HG02571 (cell line): ENCODE data around the gene ROBO2.

ENCODE experiments used
- ATAC-seq: cut with Tn5 transposase; IDR thresholded peaks from one replicate; pipeline ENCODE4 v1.9.1; 2021; ENCODE audit warnings: mild to moderate bottlenecking, moderate library complexity; ENCODE audit not compliant: unreplicated experiment

ROBO2 gene, protein sequence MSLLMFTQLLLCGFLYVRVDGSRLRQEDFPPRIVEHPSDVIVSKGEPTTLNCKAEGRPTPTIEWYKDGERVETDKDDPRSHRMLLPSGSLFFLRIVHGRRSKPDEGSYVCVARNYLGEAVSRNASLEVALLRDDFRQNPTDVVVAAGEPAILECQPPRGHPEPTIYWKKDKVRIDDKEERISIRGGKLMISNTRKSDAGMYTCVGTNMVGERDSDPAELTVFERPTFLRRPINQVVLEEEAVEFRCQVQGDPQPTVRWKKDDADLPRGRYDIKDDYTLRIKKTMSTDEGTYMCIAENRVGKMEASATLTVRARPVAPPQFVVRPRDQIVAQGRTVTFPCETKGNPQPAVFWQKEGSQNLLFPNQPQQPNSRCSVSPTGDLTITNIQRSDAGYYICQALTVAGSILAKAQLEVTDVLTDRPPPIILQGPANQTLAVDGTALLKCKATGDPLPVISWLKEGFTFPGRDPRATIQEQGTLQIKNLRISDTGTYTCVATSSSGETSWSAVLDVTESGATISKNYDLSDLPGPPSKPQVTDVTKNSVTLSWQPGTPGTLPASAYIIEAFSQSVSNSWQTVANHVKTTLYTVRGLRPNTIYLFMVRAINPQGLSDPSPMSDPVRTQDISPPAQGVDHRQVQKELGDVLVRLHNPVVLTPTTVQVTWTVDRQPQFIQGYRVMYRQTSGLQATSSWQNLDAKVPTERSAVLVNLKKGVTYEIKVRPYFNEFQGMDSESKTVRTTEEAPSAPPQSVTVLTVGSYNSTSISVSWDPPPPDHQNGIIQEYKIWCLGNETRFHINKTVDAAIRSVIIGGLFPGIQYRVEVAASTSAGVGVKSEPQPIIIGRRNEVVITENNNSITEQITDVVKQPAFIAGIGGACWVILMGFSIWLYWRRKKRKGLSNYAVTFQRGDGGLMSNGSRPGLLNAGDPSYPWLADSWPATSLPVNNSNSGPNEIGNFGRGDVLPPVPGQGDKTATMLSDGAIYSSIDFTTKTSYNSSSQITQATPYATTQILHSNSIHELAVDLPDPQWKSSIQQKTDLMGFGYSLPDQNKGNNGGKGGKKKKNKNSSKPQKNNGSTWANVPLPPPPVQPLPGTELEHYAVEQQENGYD (N-terminal part only)

GRCh38 chr3:77039606-77040171 is at the start of gene ROBO2:
Gene ROBO2, plus strand, starts transcription at chr3:77040099. Its CDS starts 687 bp downstream, at chr3:77040786.
- no peak for ATAC-seq

DNA sequence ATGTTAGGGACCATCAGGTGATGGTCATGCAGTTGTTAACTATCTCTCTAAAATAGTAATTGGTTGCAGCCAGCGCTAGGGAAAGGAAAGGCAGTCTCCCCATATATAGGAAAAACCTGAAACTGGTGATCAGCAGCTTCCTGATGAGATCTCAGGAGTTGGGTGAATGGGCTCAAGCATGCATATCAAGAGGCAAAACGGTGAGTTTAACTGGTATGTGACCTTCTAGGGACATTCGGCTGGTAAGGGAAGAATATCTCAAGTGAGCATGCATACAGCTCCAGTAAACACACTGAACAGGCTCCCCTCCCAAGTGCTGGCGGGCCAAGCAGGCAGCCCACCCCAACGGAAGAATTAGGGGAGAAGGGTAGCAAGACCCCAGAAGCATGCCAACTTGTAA is 49.3 kb upstream of the ROBO2 start:
- ATAC-seq = no peak

DNA sequence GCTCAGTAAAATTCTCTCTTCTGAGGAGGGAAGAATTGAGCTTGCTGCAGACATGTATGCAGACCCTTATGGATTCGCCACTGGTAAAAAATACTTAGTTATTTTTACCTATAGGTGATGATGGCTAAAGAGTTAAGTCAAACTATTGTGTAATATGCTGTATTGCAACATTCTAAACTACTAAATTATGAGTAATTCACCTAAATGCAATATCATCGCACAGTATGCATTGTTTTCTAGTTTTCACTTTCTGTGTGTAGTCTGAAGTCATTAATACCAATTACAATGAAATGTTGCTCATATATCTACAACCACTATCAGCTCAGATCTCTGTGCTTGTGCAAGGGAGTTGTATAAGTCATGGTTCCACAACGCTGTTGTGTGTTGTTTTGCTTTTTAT is 48.7 kb upstream of the ROBO2 start:
- no peak for ATAC-seq

DNA sequence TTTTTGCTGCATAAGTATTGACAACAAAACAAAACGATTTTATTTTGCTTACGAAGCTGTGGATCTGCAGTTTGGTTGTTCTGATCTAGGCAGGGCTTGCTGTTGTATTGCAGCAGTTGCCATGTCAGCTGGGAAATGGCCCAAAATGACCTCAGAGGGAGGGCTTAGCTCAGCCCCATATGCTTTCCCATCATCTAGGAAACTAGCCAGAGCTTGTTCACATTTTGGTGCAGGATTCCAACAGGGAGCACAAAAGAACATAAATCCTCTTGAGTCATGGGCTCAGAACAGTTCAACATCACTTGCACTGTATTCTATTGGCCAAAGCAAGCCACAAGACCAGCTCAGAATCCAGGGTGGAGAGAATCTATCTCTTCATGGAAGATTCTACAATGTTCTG is 42.2 kb upstream of the ROBO2 start:
- no peak for ATAC-seq

DNA sequence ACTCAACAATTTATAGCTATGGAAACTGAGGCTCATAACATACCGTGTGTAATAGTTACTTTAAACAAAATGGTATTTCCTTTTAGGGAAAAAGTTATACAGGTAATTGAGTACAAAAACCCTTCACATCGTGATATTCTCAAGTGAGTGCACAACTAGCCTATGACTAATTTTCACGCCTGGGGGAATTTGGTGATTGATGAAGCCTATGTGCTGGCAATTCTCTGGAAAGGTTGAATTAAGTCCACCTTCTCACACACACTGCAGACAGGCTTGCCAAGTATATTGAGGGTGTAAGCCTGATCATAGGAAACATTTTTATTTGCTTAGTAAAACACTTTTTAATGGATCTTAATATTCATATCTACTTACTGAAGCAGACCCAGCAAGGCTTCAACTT is 41.3 kb upstream of the ROBO2 start:
- ATAC-seq = no peak

DNA sequence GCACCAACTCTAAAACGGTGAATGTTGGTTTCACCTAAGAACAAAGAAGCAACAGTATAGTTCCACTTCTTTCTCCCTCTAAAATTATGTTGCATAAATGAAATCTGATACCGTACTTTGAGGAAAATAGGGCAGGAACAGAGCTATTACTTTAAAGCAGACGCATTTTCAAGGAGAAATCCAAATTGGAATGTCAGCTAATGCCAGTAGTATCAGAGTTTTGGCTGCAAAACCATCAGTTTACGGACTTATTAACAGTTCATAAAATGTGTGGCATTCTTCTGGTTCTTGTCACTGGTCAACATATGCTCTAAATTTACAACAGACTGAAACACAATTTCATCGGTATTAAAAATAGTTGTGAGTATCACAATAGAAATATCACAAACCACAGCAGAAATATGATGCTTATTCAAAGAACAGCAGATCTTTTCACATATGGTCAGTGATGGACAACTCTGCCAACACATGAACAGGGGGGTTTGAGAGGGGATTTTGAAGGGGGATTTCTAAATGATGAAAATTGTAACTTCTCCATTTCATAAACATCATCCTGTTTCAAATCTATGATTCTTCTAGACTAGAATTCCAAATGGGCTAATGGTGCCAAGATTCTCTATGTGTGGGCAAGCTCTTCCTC is 38.7 kb upstream of the ROBO2 start:
- ATAC-seq = no peak

GRCh38 chr3:77014226-77014625 is 25.7 kb upstream of the ROBO2 start:
- ATAC-seq = no peak

DNA sequence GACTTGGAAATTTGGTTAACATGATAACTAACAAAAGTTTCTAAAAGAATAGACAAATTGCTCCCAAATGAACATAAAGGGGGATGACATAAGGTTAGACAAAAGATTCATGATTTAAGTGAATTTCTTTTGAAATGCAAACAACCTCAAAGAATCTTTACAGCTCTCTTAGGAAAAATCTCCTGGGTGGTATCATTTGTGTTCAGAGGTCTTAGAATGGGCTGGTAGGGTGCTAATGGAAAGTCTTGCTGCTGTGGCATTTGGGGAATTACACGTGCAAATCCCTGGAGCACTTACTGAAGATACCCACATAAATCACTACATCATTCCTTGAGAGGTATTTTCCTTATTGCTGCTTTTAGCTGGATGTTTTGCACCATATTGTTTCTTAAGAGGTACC is 14.4 kb upstream of the ROBO2 start:
- ATAC-seq = no peak

- no peak for ATAC-seq
These were observed 12.8 kb upstream of the ROBO2 start for GRCh38 chr3:77026904-77027634.

GRCh38 chr3:77028005-77028404 is 11.9 kb upstream of the ROBO2 start:
- no peak for ATAC-seq

DNA sequence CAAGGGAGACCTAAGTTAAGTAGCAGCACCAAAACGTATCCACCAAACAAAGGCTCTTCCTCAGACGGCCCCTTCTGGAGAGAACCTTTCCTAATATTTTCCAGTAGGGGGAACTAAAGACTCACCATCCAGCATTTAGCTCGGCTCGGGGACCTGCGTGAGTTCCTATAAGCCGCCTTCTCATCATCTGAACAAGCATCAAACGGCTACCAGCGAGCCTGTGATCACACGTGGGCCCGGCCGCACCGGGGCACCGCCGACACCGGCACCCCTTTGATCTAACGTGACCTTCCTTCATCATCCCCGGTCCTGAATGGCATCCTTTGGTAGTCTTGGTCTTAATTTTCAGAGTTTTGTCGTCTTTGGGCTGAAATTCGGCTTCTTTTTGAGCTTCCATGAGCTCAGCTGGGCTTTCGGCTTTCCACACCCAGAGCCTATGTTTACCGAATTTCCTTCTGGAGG is 1.4 kb upstream of the ROBO2 start:
- ATAC-seq = no peak

GRCh38 chr3:77038930-77039605 is 831 bp upstream of the ROBO2 start:
- no peak for ATAC-seq

- ATAC-seq = no peak
These were observed 317 bp downstream of the ROBO2 start for GRCh38 chr3:77040216-77040615.

GRCh38 chr3:77040926-77041722 is 1.2 kb downstream of the ROBO2 start:
- no peak for ATAC-seq

GRCh38 chr3:77041811-77042210 is 1.9 kb downstream of the ROBO2 start:
- no peak for ATAC-seq

GRCh38 chr3:77042343-77042742 is 2.4 kb downstream of the ROBO2 start:
- no peak for ATAC-seq

- no peak for ATAC-seq
These were observed 3.0 kb downstream of the ROBO2 start for GRCh38 chr3:77042882-77043281.

- ATAC-seq = no peak
These were observed 5.8 kb downstream of the ROBO2 start for GRCh38 chr3:77045686-77046085.

DNA sequence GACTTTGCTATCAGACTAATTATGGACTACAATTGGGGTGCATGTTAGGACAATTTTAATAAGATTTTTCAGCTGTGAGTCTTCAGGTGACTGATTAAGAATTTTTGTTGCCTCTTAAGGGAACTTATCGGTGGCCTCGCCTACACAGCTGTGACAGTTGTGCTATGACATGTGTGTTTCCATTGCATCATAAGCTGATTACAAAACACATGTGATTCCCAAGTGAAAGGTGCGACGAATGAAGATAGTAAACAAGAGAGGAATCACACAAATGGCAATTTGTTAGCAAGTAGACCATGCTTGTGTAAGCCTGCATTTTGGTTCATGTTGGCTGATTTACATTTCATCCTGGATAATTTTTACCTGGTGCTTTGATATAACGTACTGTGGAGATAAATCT is 8.3 kb downstream of the ROBO2 start:
- ATAC-seq = no peak
